Amniotic stem cell (primary cell): ENCODE results near the gene SLC25A39.
"Not testable (repeated sequence)": the region's sequence is repeated elsewhere in the genome, so short reads cannot be mapped to it uniquely, and the experiment has no call there.

Experiments used
- DNase-seq: peaks from one replicate; lab custom pipeline; 2025; lab: John Stamatoyannopoulos, UW

The SLC25A39 gene

DNA sequence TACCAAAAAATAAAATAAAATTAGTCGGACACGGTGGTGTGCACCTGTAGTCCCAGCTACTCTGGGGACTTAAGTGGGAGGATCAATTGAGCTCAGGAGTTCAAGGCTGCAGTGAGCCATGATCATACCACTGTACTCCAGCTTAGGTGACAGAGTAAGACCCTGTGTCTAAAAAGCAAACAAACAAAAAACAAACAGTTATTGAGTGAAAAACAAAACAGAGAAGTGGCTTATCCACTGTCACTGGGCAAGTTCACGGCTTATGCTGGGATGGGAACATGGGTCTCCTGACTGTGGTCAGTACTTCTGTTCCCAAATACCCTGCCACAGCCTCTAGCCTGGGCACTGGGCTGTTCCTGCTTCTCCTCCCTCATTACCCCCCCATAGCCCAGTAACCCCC lies 10.9 kb upstream of the SLC25A39 start:
- no peak for DNase-seq

DNA sequence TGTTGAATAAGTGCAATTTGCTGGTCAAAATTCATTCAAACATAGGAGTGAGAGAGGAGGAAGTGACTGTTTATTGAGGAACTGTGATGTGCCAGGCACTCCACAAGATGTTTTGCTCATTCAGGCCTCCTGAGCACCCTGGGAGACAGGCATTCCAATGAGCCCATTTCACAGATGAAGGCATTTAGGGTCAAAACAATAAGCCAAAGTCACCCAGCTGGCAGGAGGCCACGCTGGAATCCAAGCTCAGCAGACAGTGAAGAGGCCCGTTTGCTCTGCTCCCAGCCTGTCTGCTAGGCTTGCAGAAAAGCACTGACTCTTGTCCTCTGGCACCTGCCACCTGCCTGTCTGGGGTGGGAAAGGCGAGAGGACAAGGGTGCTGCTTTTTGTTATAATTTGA lies 10.1 kb upstream of the SLC25A39 start:
- DNase-seq, result no peak

DNA sequence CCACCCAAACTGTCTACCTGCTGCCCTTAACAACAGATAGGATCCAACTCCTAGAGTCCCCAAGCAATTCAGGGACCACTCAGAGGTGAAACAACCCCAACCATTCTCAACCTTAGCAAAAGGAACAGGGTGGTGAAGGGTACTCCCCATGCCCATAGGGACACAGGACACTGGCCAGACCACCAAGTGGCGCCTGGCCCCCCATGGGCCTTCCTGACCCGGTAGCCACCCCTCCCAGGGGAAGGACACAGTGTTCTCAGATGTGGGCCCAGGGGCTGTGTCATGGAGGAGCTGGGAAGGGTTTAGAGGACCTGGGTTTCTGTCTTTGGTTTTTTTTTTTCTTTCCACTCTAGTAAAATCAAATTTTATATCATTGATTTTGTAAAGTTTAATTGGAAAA lies 9.7 kb upstream of the SLC25A39 start:
- DNase-seq, result no peak

DNA sequence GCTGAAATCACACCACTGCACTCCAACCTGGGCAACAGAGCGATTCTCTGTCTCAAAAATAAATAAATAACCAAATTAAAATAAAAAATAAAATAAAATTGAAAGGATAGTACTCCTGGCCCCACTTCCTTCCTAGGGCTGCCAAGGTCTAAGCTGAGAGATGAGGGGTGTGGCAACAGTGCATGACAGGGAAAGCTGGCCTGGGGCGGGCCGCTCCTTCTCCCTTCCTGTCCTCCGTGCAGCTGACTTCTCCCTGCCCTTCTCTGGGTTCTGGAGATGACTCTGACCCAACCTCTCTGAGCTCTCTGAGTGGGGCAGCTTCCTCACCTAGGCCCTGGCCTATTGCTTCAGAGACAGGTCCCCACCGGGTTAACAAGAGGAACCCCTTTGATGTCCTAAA lies 8.7 kb upstream of the SLC25A39 start:
- DNase-seq, result no peak

- peak; percentile 38 for DNase-seq
These were observed 6.7 kb upstream of the SLC25A39 start for GRCh38 chr17:44331249-44331760.

- not testable (repeated sequence) for DNase-seq
These were observed 5.6 kb upstream of the SLC25A39 start for GRCh38 chr17:44330263-44330662.

- not testable (repeated sequence) for DNase-seq
These were observed 4.9 kb upstream of the SLC25A39 start for GRCh38 chr17:44329516-44329915.

DNA sequence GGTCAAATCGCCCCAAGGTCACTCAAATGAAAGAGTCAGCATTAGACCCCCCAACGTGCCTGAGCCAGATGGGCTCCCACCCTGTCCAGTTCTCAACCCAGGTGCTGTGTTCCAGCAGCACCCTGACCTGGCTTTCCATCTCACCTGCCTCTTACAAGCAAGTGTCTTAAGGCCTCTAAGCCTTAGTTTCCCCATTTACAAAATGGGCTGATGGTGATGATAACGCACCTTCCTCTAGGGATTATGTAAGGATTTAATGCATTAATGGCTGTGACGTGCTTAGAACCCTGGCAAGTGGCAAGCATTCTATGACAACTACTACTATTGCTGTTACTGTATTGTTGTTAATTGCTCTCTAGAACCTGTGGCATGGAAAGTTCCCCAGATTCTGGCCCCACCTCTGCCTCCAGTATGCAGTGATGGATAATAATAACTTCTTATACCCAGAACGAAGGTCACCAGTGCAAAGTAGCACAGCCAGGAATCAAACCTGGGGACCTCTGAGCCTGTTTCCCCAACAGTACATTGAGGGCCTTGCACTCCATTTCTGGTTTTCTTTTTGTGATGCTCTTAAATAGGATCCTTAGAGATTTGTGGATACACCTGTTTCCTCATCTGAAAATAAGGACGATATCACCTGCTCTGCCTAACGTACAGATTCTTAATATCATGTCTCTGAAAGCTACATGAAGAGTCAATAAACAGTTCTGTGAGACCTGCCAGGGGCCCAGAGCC lies 3.3 kb upstream of the SLC25A39 start:
- DNase-seq, result no peak

- DNase-seq, result peak; percentile 91
These were observed 2.3 kb upstream of the SLC25A39 start for GRCh38 chr17:44326861-44327444.

- no peak for DNase-seq
These were observed 492 bp downstream of the SLC25A39 start for GRCh38 chr17:44324092-44324570.

DNA sequence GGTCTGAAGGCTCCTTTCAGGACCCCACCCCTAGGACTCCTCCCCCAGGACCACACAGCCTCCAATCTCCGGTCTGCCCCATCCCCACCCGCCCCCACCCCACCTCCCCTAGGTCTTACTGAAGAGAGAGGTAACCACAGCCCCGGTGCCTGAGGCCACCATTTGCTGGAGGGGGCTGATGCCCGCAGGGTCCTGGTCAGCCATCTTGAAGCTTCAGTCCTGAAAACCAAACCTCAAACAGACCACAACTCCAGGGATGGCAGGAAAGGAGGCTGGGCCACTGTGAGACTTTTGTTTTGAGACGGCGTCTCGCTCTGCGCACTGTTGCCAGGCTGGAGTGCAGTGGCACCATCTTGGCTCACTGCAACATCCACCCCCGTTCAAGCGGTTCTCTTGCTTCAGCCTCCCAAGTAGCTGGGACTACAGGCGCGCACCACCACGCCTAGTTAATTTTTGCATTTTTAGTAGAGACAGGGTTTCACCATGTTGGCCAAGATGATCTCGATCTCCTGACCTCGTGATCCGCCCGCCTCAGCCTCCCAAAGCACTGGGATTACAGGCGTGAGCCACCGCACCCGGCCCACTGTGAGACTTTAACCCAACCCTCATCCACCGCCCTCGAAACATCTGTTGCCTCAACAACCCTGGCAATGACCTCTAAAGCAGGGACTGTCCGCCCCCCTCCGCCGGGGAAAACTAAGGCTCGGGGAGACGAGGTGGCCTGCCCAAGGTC lies 1.1 kb downstream of the SLC25A39 start:
- DNase-seq, result no peak

GRCh38 chr17:44322236-44322895 lies 2.3 kb downstream of the SLC25A39 start:
- DNase-seq, result no peak

DNA sequence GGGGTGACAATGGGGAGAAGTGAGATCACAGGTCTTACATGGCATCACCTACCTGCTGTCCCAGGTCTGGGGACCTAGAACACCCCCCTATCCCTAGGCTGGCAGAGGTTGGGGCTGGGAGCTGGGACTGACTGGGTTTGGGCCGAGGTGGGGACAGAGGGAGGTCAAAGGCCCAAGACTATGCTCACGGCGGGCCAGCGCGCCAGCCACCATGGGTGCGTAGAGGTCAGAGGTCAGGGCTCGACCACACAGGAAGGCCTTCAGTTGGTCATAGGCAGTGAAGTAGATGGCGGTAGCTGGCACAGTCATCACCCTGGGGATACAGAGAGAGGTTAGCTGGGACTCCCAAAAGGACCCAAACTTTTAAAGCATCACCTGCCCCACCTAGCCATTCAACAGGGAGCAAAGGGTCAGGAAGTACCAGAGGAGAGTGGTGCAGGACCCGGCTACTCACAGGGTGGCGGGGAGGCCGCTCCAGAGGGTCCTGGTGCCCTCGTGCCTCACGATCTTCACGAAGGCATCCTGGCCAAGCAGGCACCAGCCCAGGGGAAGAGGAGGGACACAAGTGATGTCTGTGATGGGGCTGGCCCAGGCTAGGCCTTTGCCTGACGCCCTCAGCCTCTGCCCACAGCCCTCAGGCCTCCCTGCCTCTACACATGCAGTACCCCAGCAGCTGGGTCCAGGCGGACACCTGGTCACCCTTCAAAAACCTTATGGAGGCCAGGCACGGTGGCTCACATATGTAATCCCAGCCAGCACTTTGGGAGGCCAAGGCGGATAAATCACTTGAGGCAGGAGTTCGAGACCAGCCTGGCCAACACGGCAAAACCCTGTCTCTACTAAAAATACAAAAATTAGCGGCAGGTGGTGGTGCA lies 3.1 kb downstream of the SLC25A39 start:
- DNase-seq, result no peak

- no peak for DNase-seq
These were observed 4.6 kb downstream of the SLC25A39 start for GRCh38 chr17:44320066-44320465.

- DNase-seq, result no peak
These were observed 6.3 kb downstream of the SLC25A39 start for GRCh38 chr17:44318077-44318892.

- no peak for DNase-seq
These were observed 7.1 kb downstream of the SLC25A39 start for GRCh38 chr17:44317545-44317944.

GRCh38 chr17:44315760-44316731 lies 8.6 kb downstream of the SLC25A39 start:
- DNase-seq, result no peak

- no peak for DNase-seq
These were observed 9.6 kb downstream of the SLC25A39 start for GRCh38 chr17:44314869-44315661.
